NCI-H187 (cell line): Measurements from ENCODE around the gene GIMAP2.
"Not testable (repeated sequence)": the region's sequence is repeated elsewhere in the genome, so short reads cannot be mapped to it uniquely, and the experiment has no call there.

Experiments
- DNase-seq, 2 experiments: peaks; one replicate each; lab custom pipeline; 2025; lab: John Stamatoyannopoulos, UW

GIMAP2 gene

DNA sequence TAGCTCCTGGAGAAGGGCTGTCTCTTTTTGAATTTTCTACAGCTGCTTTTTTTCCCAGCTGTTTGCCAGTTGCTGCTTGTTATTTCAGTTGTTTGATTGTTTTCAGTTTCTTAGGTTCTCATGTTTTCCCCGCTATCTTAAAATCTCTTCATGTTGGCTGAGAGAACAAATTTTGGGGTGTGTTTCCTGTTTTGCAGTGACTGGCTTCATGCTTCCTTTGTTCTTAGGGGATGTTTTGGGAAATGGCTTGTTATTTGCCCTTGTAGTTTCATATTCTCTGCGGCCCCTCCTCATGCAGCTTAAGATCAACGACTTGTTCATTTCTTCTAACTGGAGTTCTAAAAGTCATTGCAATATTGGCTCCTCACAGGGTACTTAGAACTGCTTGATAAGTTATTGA is 8.7 kb upstream of the GIMAP2 start:
- DNase-seq, result not testable (repeated sequence)

DNA sequence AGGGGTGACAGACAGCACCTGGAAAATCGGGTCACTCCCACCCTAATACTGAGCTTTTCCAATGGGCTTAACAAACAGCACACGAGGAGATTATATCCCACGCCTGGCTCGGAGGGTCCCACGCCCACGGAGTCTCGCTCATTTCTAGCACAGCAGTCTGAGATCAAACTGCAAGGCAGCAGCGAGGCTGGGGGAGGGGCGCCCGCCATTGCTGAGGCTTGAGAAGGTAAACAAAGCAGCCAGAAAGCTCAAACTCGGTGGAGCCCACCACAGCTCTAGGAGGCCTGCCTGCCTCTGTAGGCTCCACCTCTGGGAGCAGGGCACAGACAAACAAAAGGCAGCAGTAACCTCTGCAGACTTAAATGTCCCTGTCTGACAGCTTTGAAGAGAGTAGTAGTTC is 6.9 kb upstream of the GIMAP2 start:
- DNase-seq, result not testable (repeated sequence)

DNA sequence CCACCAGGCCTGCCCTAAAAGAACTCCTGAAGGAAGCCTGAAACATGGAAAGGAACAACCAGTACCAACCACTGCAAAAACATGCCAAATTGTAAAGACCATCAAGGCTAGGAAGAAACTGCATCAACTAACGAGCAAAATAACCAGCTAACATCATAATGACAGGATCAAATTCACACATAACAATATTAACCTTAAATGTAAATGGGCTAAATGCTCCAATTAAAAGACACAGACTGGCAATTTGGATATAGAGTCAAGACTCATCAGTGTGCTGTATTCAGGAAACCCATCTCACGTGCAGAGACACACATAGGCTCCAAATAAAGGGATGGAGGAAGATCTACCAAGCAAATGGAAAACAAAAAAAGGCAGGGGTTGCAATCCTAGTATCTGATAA is 5.1 kb upstream of the GIMAP2 start:
- not testable (repeated sequence) for DNase-seq

DNA sequence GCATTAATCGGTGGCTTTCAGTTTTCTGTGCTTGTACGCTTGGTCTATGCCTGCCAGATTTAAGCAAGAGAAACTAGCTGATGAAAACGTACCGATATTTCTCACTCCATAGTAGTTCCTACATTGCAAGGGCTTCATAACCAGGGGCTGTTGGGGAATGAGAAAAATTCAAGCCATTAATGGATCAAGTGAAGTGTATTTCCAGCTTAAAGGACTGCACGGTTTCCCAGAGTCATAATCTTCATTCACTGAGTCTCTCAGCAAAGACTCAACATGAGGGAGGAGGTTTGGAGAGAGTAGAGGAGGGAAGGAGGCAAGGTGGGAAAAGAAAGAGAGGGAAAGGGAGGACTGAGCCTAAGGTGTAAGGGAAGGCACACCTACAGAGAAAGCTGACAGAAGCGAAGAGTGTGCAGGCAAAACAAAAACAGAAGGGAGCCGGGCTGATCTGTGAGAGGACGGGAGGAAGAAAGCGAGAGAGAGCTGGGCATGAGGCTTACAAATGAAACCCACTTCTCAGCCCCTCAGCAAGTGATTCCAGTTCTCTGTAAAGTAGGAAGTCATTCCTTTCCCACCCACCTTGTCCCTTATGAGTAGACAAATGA is 625 bp downstream of the GIMAP2 start:
- no peak for DNase-seq

DNA sequence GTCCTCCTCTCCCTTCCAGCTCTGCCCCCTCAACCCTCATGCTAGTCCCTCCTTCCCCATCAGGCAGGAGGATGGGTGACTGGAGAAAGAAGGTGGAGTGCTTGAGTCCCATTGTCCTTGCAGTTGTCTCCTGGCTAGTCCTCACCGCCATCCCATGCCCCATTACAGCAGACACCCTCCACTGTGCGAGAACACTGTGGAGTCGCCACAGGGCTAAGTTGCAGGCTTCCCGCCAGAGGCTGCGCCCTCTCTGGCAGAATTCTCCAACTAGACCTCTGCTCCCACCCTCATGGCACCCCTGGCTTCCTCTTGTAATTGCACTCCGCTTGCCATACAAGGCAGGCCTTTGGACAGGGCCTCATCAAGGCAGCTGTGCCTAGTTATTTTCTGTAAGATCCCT is 3.1 kb downstream of the GIMAP2 start:
- DNase-seq, result no peak

DNA sequence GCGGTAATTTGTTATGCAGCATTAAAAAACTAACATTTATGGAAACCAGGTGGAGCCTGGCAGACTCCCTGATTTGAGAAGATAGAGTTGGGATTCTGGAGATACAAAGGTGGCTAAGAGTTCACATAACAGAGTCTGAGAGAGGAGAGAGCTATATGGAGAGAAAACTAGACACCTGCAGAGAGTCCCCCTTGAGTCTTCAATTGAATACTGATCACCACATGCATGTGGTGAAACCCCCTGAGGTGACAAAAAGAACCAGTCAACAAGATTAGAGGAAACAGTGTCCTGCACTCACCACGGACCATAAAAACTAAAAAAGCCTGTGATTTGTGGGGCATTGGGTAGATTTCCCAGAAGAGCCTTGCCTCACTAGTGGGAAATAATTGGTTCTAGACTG is 10.1 kb downstream of the GIMAP2 start:
- no peak for DNase-seq

DNA sequence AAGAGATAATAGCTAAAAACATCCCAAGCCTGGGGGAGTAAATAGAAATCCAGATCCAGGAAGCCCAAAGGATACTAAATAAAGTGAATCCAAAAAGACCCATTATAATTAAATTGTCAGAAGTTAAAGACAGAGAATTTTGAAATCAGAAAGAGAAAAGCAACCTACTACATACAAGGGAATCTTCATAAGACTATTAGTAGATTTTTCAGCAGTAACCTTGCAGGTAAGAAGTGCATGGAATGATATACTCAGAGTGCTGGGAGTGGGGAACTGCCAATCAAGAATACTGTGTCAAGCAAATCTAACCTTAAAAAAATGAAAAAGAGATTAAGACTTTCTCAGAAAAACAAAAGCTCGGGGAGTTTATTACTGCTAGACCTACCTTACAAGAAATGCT is 17.7 kb downstream of the GIMAP2 start:
- DNase-seq, result no peak

DNA sequence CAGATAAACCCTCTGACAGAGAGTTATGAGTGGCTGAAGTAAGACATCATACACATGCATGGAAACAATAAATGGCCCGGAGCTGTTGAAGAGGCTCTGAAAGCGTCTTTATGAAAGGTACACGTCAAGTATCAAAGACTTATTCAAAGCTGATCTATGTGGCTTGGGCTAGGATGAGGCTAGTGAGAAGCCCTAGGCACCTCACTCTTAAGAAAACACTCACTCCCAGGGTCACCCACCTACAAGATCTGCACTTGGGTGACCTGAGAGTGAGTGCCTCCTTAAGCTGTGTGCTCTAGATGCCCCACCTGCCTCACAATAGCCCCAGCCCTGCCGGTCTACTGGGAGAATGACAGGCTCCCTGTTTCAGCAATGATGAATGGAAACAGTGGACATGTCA is 29.8 kb downstream of the GIMAP2 start:
- DNase-seq, result peak in 1 of 2 experiments; percentile 57

DNA sequence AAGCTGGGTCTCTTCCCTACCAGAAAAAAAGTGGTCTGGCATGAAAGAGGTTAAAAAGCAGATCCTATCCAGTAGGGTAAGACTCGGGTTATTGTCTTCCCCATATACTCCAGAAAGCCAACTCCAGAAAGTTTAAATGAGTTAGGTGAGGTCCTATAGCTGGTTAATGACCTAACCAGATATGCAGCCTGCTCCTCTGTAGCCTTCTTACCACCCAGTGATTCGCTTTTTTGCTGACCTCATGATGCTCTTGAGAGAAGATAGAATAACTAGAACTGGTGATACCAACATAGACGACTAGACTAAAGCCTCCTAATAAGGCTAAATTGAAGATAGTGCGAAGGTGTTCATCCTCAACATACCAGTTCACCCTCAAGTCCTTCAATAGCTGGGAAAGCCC is 30.2 kb downstream of the GIMAP2 start:
- DNase-seq, result no peak

DNA sequence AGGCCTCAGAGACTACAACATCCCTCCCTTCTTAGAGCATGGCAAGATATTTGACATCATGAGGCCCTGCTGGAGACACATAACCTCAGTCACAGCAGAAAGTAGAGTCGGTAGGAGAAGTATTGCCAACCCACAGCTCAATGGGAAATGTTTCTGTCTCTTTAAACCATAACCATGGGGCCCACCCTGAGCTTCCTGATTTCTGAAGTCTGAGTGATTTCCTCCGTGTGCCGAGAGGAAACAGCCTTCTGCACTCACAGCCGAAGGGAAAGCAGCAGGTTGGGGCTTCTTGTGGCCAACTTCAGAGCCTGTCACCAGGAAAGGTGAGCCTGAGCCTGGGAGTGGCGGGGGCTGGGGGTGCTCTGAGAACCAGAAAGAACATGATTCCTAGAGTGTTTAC is 30.9 kb downstream of the GIMAP2 start, which contains the start of gene GIMAP1:
GIMAP1 (plus strand) TSS at position 246 of the 400 bp plus-strand sequence. CDS start 2,435 bp downstream, outside the sequence.
- DNase-seq, result no peak

DNA sequence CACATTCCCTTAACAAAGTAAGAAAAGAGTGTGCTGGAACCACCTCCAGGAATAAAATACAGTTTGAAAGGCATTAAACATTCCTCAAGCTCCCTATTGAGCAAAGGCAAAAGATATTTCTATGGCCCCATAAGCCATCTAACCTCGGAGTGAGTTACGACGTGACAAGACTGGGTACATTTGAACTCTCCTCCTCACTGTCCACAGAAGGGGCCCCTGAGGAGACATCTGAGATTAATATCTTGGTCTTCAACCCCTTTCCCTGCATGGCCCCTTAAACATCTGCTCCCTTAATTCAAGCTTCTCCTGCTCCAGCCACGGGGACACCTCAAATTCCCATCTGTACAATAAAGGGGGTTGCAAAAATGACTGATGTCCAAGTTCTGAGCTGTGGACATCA is 31.4 kb downstream of the GIMAP2 start:
- no peak for DNase-seq

DNA sequence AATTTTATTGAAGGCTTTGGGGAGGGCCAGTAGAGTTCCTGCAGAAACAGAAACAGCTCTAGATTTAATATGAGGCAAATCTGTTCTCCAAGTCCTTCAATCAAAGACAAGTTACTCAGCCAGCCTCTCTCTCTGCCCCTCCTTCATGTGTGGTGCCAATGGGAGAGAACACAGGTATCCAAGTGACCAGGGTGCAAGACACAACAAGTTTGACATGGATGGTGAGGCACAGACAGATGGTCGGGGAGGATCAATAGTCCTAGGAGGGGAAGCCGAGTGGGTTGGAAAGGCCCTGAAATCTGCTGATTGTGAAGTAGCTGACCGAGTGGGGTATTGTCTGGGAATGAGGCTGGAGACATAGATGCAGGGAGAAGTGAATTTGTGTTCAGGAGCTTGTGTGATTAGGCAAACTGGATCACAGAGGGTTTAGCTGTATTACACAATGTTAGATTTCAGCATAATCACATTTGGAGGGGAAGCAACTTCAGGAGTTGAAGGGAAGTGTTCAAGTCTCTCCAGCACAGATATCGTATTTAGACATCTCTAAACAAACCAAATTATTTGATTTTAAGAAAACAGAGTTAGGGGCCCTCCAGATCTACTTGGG is 32.4 kb downstream of the GIMAP2 start:
- no peak for DNase-seq

DNA sequence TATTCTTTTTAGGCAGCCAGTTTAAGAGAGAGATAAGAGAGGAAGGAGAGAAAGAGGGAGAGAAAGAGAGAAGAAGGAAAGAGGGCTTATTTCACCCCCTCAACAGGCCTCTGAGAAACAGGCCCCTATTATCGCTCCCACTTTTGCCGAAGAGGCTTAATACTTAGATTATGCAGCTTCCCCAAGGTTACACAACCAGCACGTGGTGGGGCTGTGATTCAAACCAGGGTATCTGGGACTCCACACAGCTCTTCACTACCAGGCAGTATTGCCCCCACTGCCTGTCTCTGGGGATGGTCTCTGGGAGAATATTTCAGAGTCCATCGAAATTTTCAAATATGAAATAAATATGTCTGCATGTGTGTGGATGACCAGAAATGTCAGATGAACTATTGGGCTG is 33.9 kb downstream of the GIMAP2 start:
- no peak for DNase-seq

DNA sequence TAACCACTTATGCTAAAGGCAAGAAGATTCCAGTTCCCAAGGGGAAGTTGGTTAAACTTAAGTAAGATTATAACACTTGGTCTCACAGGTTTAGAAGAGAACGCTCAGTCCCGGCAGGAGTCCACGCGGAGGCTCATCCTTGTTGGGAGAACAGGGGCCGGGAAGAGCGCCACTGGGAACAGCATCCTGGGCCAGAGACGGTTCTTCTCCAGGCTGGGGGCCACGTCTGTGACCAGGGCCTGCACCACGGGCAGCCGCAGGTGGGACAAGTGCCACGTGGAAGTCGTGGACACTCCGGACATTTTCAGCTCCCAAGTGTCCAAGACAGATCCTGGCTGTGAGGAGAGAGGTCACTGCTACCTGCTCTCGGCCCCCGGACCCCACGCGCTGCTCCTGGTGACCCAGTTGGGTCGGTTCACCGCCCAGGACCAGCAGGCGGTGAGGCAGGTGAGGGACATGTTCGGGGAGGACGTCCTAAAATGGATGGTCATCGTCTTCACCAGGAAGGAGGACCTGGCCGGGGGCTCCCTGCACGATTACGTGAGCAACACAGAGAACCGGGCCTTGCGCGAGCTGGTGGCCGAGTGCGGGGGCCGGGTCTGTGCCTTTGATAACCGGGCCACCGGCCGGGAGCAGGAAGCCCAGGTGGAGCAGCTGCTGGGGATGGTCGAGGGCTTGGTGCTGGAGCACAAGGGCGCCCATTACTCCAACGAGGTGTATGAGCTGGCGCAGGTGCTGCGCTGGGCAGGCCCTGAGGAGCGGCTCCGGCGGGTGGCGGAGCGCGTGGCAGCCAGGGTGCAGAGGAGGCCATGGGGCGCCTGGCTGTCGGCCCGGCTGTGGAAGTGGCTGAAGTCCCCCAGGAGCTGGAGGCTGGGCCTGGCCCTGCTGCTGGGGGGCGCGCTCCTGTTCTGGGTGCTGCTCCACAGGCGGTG is 34.7 kb downstream of the GIMAP2 start:
- no peak for DNase-seq

DNA sequence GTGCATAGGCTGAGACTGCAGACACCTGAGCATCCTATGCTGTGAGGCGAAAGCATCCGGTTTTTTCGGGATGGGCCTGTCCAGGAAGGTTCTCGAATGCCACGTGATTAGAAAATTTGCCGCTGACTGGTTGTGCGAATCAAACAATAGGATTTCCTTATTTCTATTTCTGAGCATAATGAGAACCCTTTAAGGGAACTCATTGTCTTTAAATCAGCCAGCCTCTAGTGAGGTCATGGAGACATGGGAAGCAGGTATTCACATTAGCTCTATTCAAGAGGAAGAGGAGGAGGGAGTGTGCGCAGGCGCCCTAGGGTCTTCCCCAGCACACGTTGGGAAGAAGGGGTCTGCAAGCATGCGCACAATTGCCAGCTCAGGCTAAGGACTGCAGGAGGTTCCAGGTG is 36.5 kb downstream of the GIMAP2 start:
- no peak for DNase-seq

DNA sequence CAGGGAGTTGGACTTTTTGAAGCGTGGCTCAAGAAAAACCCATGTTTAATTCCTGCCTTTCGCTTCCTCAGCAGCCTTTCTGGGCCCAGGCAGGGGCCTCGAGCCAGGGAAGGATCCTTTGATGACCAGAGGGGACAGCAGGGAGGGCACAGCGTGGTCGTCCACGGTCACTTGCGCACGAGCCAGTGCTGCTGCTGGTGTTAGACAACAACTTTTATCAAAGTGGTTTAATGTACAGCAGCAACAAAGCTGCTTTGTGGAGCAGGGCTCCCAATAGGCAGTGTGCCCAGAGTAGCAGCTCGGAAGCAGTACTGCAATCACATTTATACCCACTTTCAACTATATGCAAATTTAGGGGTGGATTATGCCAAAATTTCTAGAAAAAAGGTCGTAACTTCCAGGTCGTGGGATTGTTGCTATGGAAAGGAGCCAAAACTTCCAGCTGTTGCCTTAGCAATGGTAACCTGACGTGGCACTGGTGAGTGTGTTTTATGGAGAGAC is 37.0 kb downstream of the GIMAP2 start:
- no peak for DNase-seq

DNA sequence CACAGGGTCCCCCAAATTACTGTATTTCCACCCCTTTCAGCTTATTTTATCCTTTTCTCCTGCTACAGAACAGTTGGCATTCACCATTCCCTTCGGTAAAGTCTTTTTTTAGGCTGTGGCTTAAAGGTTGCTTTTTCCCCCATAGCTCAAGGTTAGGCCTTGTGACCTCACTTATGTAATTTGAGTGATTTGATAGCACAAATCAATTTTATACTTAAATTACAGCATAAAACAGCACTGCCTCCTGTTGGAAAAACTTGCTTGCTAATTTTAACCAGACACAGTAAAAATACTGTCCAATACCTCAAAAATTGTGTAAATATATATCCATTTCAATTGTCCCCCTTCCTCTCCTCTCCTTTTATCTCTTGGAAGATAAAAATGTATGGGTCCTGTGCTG is 38.0 kb downstream of the GIMAP2 start:
- no peak for DNase-seq

DNA sequence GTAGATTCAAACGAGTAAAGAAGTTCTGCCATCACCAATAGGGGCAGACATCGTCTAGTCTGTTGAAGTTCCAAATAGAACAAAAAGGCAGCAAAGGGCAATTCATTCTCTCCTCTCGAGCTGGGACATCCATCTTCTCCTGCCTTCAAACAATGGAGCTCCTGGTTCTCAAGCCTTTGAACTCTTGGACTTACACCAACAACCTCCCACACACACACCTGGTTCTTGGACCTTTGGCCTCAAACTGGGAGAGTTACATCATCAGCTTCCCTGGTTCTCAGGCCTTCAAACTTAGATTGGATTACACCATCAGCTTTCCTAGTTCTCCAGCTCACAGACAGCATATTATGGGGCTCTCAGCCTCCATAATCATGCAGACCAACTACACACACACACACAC is 41.9 kb downstream of the GIMAP2 start:
- no peak for DNase-seq

DNA sequence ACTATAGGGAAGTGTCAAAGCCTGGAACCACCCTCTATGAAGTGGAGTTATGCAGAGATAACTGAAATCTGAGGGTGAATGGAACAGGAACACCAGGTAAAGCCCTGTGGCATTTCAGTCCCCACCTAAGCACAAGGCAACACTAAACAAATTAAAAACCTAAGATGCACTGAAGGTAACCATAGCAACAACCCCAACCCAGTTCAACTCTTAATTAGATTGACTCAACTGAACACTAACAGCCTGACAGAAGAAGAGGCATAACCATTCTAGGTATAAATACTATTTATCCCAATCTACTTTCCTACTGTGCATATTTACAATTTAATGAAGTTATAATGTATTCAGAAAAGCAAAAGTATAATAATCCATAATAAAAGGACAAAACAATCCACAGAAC is 42.5 kb downstream of the GIMAP2 start:
- DNase-seq, result no peak

DNA sequence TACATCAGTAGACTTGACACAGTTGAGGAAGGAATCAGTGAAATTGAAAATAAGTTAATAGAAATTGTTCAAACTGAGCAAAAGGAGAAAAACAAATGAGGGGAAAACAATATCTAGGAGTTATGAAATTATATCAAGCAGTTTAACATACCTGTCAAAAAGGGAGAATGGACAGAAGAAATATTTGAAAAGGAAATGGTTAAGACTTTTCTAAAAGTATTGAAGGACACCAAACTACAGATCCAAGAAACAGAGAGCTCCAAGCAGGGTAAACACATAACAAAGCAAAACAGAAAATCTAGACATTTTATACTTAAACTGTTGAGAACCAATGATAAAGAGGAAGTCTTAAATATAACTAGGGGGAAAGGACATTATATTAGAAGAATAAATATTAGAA is 43.1 kb downstream of the GIMAP2 start:
- DNase-seq, result no peak

DNA sequence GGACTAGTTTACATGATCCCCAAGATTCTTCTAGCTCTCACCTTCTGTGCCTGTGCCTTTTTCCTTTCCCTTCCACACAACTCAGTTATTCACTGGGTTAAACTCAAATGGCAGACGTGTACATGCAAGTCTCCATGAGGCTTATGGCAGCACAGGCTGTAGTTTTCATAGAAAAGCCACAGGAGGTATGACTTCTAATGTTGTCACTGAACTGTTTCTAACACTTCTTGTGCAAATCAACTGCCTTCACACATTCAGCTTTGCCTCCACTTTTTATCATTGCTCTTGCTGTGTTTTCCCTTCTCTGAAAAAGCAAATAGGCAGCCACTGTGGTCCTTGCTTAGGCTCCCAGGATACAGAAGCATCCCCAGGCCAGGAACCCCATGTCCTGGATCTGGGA is 46.4 kb downstream of the GIMAP2 start:
- no peak for DNase-seq

DNA sequence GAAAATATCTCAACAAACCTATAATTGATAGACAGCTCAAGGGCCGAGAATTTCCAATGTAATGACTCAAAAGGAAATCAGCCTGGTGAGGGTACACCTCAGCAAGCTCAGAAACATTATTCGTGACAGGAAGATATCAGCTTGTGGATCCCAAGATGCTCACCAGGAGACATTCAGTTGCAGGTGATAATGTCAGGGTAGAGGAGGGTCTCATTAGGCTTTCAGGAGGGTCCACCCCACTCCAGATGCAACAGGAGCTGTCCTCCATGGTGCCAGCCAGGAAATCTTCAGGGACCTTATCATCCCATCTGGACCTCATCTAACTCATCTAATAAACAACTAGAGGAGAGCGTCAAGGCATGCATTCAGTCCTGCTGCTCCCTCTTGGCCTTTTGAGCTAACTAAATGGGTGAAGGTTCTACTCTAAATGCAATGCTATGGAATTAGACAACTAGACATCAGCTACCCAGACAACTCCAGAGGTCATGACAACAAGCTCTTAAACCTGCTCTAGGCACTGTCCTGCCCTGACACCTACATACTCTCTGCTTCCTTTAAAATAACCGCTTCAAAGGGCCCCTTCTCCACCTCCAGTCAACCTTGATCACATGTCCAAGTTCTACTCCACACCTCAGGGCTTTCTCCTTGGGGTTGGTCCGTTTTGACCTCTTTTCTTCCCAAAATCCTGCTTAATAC is 47.4 kb downstream of the GIMAP2 start:
- no peak for DNase-seq
